HepG2 (cell line): ENCODE measurements around the gene BRAT1. TPM values are rescaled to one million over a fixed set of nuclear protein-coding genes. Genes with fewer than 3 reads are reported as not detected.

Experiments used
- CBX2 ChIP-seq, 2 experiments: fragments of 200-600 bp in 1 of 2; sonication (generic); formaldehyde crosslinking in 1 of 2; IDR thresholded peaks; 2 replicates each; pipeline versions ENCODE4 v1.7.0 to v1.8.1; 2018 to 2022; ENCODE audit warnings: low read depth in 2 of 2, low read length in 1 of 2, mild to moderate bottlenecking in 1 of 2, missing genetic modification reagents in 1 of 2
- ESRRA ChIP-seq: sonication (generic); formaldehyde crosslinking; IDR thresholded peaks from 2 replicates; pipeline ENCODE4 v1.5.1; 2020; ENCODE audit warnings: mild to moderate bottlenecking, low read depth, missing genetic modification reagents
- GPN1 ChIP-seq: sonication (generic); formaldehyde crosslinking; IDR thresholded peaks from 2 replicates; pipeline ENCODE4 v1.5.1; 2020; ENCODE audit warnings: missing genetic modification reagents, borderline replicate concordance
- HNRNPL ChIP-seq: fragments of 200-400 bp; formaldehyde crosslinking; IDR thresholded peaks from 2 replicates; pipeline ENCODE4 v1.6.1; 2017; ENCODE audit warnings: mild to moderate bottlenecking, low read depth, low read length
- HNRNPUL1 ChIP-seq: fragments of 200-400 bp; formaldehyde crosslinking; IDR thresholded peaks from 2 replicates; pipeline ENCODE4 v1.6.1; 2017; ENCODE audit warnings: low read depth, mild to moderate bottlenecking, low read length, moderate library complexity
- KLF6 ChIP-seq: IDR thresholded peaks from 2 replicates; pipeline ENCODE4 v1.8.0; 2016; ENCODE audit warnings: missing biosample characterization, missing genetic modification reagents
- KMT2B ChIP-seq: IDR thresholded peaks from 2 replicates; pipeline ENCODE4 v1.6.1; 2016; ENCODE audit warnings: missing genetic modification reagents, missing compliant biosample characterization
- MIER2 ChIP-seq: IDR thresholded peaks from 2 replicates; pipeline ENCODE4 v1.6.1; 2016; ENCODE audit warnings: missing biosample characterization, missing genetic modification reagents
- RAD21 ChIP-seq: fragments of 450-650 bp; formaldehyde crosslinking; IDR thresholded peaks from 2 replicates; pipeline ENCODE4 v1.5.0; 2020; ENCODE audit warnings: mild to moderate bottlenecking
- RFXAP ChIP-seq: sonication (generic); formaldehyde crosslinking; IDR thresholded peaks from 2 replicates; pipeline ENCODE4 v1.4.0; 2020; ENCODE audit warnings: missing genetic modification reagents, borderline replicate concordance
- RXRA ChIP-seq: sonication (generic); formaldehyde crosslinking; IDR thresholded peaks from 2 replicates; pipeline ENCODE4 v1.5.1; 2020; ENCODE audit warnings: missing genetic modification reagents
- SAP130 ChIP-seq: IDR thresholded peaks from 2 replicates; pipeline ENCODE4 v1.6.1; 2016; ENCODE audit warnings: low read depth
- SP2 ChIP-seq: sonication (generic); formaldehyde crosslinking; IDR thresholded peaks from 2 replicates; pipeline ENCODE4 v1.5.1; 2020; ENCODE audit warnings: mild to moderate bottlenecking, missing genetic modification reagents
- SP4 ChIP-seq: sonication (generic); formaldehyde crosslinking; IDR thresholded peaks from 2 replicates; pipeline ENCODE4 v1.8.1; 2023; ENCODE audit warnings: mild to moderate bottlenecking, missing genetic modification reagents
- ZBTB7B ChIP-seq: sonication (generic); formaldehyde crosslinking; IDR thresholded peaks from 2 replicates; pipeline ENCODE4 v1.4.0; 2020; ENCODE audit warnings: missing genetic modification reagents
- ZC3H13 ChIP-seq: sonication (generic); formaldehyde crosslinking; IDR thresholded peaks from 2 replicates; pipeline ENCODE4 v1.8.1; 2023; ENCODE audit warnings: mild to moderate bottlenecking, missing genetic modification reagents, moderate library complexity
- ZNF382 ChIP-seq: sonication (generic); formaldehyde crosslinking; IDR thresholded peaks from 2 replicates; pipeline ENCODE4 v1.5.0; 2020; ENCODE audit warnings: missing genetic modification reagents, mild to moderate bottlenecking, borderline replicate concordance
- ZNF567 ChIP-seq: sonication (generic); formaldehyde crosslinking; IDR thresholded peaks from 2 replicates; pipeline ENCODE4 v1.8.1; 2023; ENCODE audit warnings: mild to moderate bottlenecking, missing genetic modification reagents, borderline replicate concordance
- ZNF7 ChIP-seq: IDR thresholded peaks from 2 replicates; pipeline ENCODE4 v1.6.1; 2016; ENCODE audit warnings: missing biosample characterization, missing genetic modification reagents
- ZNF713 ChIP-seq: sonication (generic); formaldehyde crosslinking; IDR thresholded peaks from 2 replicates; pipeline ENCODE4 v1.4.0; 2020; ENCODE audit warnings: mild to moderate bottlenecking, missing genetic modification reagents
- polyA plus RNA-seq, 8 experiments: library from polyadenylated mRNA; depleted of rRNA in 3 of 8; stranded (reverse) in 7 of 8; unstranded in 1 of 8; fragments of >200 nt; fragmentation: Illumina TruSeq in 4 of 8; extraction: Trizol in 4 of 8; gene quantifications; 2 replicates each; pipeline versions ENCODE4 v1.2.1 to v1.2.3, GENCODE V29; 2011 to 2016; ENCODE audit warnings: low read depth in 4 of 8, missing spikeins in 1 of 8, mixed read lengths in 1 of 8; ENCODE audit not compliant: insufficient read depth in 1 of 8
- total RNA-seq, 5 experiments: library from RNA; depleted of rRNA; stranded (reverse); fragments of >200 nt; fragmentation: Illumina TruSeq; extraction: Trizol; gene quantifications; 2 replicates each; pipeline ENCODE4 v1.2.3, GENCODE V29; 2016; ENCODE audit warnings: low read depth in 1 of 5
- TF ChIP-seq, protein P1 (sequence below): sonication (generic); formaldehyde crosslinking; IDR thresholded peaks from 2 replicates; pipeline ENCODE4 v1.4.0; 2020; ENCODE audit warnings: missing genetic modification reagents
- TF ChIP-seq, protein P2 (sequence below): sonication (generic); formaldehyde crosslinking; IDR thresholded peaks from 2 replicates; pipeline ENCODE4 v1.4.0; 2020; ENCODE audit warnings: mild to moderate bottlenecking, missing genetic modification reagents
- TF ChIP-seq, protein P3 (sequence below): sonication (generic); formaldehyde crosslinking; IDR thresholded peaks from 2 replicates; pipeline ENCODE4 v1.5.0; 2020; ENCODE audit warnings: mild to moderate bottlenecking, missing genetic modification reagents, borderline replicate concordance

Gene BRAT1
- total and polyA plus RNA-seq, 2 of the 13 experiments (the other 11 are each of a cell fraction or from before 2014, with no cell fraction given), result 10.2 to 20.3 TPM

DNA sequence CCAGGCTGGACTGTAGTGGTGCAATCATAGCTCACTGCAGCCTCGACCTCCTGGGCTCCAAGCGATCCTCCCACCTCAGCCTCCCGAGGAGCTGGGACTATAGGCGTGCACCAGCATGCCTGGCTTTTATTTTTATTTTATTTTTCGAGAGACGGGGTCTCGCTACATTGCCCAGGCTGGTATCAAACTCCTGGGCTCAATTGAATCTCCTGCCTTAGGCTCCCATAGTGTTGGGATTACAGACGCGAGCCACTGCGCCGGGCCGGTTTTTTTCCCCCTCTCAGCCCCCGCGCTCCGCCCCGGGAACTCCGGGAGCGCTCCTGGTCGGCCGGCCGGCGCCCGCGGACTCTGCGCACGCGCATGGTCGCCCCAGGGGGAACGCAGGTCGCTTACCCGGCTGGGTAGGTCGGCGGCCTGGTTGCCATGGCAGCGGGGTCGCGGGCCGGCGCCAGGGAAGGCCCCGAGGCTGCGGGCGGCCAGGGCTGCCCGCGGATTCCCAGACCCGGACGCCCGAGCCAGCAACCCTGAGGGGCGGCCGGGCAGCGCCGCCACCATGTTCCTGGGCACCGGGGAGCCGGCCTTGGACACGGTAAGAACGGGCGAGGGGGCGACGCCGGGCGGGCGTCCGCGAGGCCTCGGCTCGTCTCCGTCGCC lies 3.4 kb upstream of the BRAT1 start, which contains the start of gene IQCE (continued):
- TF ChIP-seq, protein P1, sequence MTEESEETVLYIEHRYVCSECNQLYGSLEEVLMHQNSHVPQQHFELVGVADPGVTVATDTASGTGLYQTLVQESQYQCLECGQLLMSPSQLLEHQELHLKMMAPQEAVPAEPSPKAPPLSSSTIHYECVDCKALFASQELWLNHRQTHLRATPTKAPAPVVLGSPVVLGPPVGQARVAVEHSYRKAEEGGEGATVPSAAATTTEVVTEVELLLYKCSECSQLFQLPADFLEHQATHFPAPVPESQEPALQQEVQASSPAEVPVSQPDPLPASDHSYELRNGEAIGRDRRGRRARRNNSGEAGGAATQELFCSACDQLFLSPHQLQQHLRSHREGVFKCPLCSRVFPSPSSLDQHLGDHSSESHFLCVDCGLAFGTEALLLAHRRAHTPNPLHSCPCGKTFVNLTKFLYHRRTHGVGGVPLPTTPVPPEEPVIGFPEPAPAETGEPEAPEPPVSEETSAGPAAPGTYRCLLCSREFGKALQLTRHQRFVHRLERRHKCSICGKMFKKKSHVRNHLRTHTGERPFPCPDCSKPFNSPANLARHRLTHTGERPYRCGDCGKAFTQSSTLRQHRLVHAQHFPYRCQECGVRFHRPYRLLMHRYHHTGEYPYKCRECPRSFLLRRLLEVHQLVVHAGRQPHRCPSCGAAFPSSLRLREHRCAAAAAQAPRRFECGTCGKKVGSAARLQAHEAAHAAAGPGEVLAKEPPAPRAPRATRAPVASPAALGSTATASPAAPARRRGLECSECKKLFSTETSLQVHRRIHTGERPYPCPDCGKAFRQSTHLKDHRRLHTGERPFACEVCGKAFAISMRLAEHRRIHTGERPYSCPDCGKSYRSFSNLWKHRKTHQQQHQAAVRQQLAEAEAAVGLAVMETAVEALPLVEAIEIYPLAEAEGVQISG (CRISPR knock-in tag), result peak; percentile 26; the same call in 1 of the 2 replicates
- TF ChIP-seq RFXAP (CRISPR knock-in tag) (0 out of 2 replicates have a peak, but pooled peaks have one; percentile 18), ZNF7 (CRISPR knock-in tag) (no peak), KLF6 (0 out of 2 replicates have a peak, but pooled peaks have one; percentile 24), ZC3H13 (CRISPR knock-in tag) (no peak), ZNF382 (CRISPR knock-in tag) (no peak), KMT2B (0 out of 2 replicates have a peak, but pooled peaks have one; percentile 51), GPN1 (CRISPR knock-in tag) (no peak), RAD21 (CRISPR knock-in tag) (peak; percentile 57), SAP130 (CRISPR knock-in tag) (peak; percentile 95), ESRRA (CRISPR knock-in tag) (no peak; the same call in 1 of the 2 replicates), SP2 (no peak), MIER2 (CRISPR knock-in tag) (no peak), HNRNPUL1 (no peak), ZBTB7B (CRISPR knock-in tag) (no peak), HNRNPL (no peak), SP4 (CRISPR knock-in tag) (peak; percentile 44), ZNF567 (no peak; the same call in 1 of the 2 replicates), CBX2 (IDR thresholded peaks at IDR 0.05; ENCODE audit: low read depth, low read length) (no peak), CBX2 (CRISPR knock-in tag; IDR thresholded peaks at IDR 0.05; ENCODE audit: low read depth) (no peak), ZNF713 (CRISPR knock-in tag) (no peak), RXRA (CRISPR knock-in tag) (peak; percentile 47; the same call in 1 of the 2 replicates)
- TF ChIP-seq, protein P2, sequence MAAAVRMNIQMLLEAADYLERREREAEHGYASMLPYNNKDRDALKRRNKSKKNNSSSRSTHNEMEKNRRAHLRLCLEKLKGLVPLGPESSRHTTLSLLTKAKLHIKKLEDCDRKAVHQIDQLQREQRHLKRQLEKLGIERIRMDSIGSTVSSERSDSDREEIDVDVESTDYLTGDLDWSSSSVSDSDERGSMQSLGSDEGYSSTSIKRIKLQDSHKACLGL (CRISPR knock-in tag), result peak; percentile 53; the same call in 1 of the 2 replicates
- TF ChIP-seq, protein P3, sequence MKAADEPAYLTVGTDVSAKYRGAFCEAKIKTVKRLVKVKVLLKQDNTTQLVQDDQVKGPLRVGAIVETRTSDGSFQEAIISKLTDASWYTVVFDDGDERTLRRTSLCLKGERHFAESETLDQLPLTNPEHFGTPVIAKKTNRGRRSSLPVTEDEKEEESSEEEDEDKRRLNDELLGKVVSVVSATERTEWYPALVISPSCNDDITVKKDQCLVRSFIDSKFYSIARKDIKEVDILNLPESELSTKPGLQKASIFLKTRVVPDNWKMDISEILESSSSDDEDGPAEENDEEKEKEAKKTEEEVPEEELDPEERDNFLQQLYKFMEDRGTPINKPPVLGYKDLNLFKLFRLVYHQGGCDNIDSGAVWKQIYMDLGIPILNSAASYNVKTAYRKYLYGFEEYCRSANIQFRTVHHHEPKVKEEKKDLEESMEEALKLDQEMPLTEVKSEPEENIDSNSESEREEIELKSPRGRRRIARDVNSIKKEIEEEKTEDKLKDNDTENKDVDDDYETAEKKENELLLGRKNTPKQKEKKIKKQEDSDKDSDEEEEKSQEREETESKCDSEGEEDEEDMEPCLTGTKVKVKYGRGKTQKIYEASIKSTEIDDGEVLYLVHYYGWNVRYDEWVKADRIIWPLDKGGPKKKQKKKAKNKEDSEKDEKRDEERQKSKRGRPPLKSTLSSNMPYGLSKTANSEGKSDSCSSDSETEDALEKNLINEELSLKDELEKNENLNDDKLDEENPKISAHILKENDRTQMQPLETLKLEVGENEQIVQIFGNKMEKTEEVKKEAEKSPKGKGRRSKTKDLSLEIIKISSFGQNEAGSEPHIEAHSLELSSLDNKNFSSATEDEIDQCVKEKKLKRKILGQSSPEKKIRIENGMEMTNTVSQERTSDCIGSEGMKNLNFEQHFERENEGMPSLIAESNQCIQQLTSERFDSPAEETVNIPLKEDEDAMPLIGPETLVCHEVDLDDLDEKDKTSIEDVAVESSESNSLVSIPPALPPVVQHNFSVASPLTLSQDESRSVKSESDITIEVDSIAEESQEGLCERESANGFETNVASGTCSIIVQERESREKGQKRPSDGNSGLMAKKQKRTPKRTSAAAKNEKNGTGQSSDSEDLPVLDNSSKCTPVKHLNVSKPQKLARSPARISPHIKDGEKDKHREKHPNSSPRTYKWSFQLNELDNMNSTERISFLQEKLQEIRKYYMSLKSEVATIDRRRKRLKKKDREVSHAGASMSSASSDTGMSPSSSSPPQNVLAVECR (CRISPR knock-in tag), result peak; percentile 95
